Stimulated activated CD8-positive, alpha-beta memory T cell treated with anti-CD3 and anti-CD28 coated beads, Interleukin-12 subunit alpha, Interleukin-12 subunit beta, amount 100 ng/mL, for 1 hour (primary cell): Measurements from ENCODE around the gene SLC24A5.

ENCODE experiments used
- DNase-seq: peaks from one replicate; pipeline ENCODE4 v3.0.0-alpha.2; 2020; ENCODE audit warnings: low read depth

Gene SLC24A5

GRCh38 chr15:48112242-48112641 is 8.5 kb upstream of the SLC24A5 start:
- DNase-seq, result no peak

GRCh38 chr15:48119277-48119676 is 1.5 kb upstream of the SLC24A5 start:
- DNase-seq, result no peak

GRCh38 chr15:48121849-48122248 is 1.1 kb downstream of the SLC24A5 start:
- no peak for DNase-seq

- DNase-seq, result no peak
Measured at GRCh38 chr15:48126667-48127355, 6.0 kb downstream of the SLC24A5 start.

- no peak for DNase-seq
Measured at GRCh38 chr15:48131324-48131723, 10.5 kb downstream of the SLC24A5 start.

GRCh38 chr15:48132874-48133273 is 12.1 kb downstream of the SLC24A5 start:
- DNase-seq, result no peak

GRCh38 chr15:48143856-48144255 is 23.1 kb downstream of the SLC24A5 start:
- DNase-seq, result no peak

GRCh38 chr15:48144889-48145288 is 24.1 kb downstream of the SLC24A5 start:
- DNase-seq, result no peak

GRCh38 chr15:48145923-48146322 is 25.1 kb downstream of the SLC24A5 start:
- DNase-seq, result no peak

- DNase-seq, result no peak
Measured at GRCh38 chr15:48147358-48147757, 26.6 kb downstream of the SLC24A5 start.

- DNase-seq, result no peak
Measured at GRCh38 chr15:48149858-48150257, 29.1 kb downstream of the SLC24A5 start.

- DNase-seq, result no peak
Measured at GRCh38 chr15:48153526-48153925, 32.7 kb downstream of the SLC24A5 start.

GRCh38 chr15:48168616-48169015 is 47.8 kb downstream of the SLC24A5 start:
- no peak for DNase-seq

GRCh38 chr15:48170981-48171380 is 50.2 kb downstream of the SLC24A5 start:
- DNase-seq, result no peak

- no peak for DNase-seq
Measured at GRCh38 chr15:48175126-48175525, 54.3 kb downstream of the SLC24A5 start.

- DNase-seq, result no peak
Measured at GRCh38 chr15:48176112-48176511, 55.3 kb downstream of the SLC24A5 start.

- DNase-seq, result no peak
Measured at GRCh38 chr15:48176957-48177356, 56.2 kb downstream of the SLC24A5 start.

- no peak for DNase-seq
Measured at GRCh38 chr15:48177383-48177765, 56.6 kb downstream of the SLC24A5 start.

- peak; percentile 33 for DNase-seq
Measured at GRCh38 chr15:48177766-48178647, 57.2 kb downstream of the SLC24A5 start, which contains the start of gene MYEF2. MYEF2 (minus strand) TSS chr15:48178295; CDS start chr15:48178237, 58 bp downstream.

GRCh38 chr15:48178648-48178931 is 57.8 kb downstream of the SLC24A5 start:
- DNase-seq, result no peak

GRCh38 chr15:48182749-48183148 is 62.0 kb downstream of the SLC24A5 start:
- no peak for DNase-seq

- no peak for DNase-seq
Measured at GRCh38 chr15:48185529-48185928, 64.7 kb downstream of the SLC24A5 start.

- DNase-seq, result no peak
Measured at GRCh38 chr15:48186271-48186670, 65.5 kb downstream of the SLC24A5 start.
